Cardiac septum (tissue), 1 donor: ENCODE measurements around the gene DNAJB2. TPM values are rescaled to one million over a fixed set of nuclear protein-coding genes. Genes with fewer than 3 reads are reported as not detected.
"Not testable (repeated sequence)": the region's sequence is repeated elsewhere in the genome, so short reads cannot be mapped to it uniquely, and the experiment has no call there.

Experiments
- DNase-seq: peaks from one replicate; pipeline ENCODE4 v3.0.0-alpha.2; 2020; ENCODE audit warnings: low spot score
- intact Hi-C: fragments of 100-400 bp; cut with DNase I; formaldehyde crosslinking; loops from one replicate; pipeline ENCODE4 v1.14.0; 2022
- total RNA-seq: library from RNA; stranded (reverse); fragmentation: NEBNext Ultra II Directional; extraction: Animal tissue kit (Norgen Biotek cat#: 25700); gene quantifications from one replicate; pipeline ENCODE4 v1.2.1, GENCODE V29; 2021
- donor health status: DM: no; HTN: no; CAD: no.

The DNAJB2 gene
- total RNA-seq, 1 donor from 2014 or later = 78.0 TPM

DNA sequence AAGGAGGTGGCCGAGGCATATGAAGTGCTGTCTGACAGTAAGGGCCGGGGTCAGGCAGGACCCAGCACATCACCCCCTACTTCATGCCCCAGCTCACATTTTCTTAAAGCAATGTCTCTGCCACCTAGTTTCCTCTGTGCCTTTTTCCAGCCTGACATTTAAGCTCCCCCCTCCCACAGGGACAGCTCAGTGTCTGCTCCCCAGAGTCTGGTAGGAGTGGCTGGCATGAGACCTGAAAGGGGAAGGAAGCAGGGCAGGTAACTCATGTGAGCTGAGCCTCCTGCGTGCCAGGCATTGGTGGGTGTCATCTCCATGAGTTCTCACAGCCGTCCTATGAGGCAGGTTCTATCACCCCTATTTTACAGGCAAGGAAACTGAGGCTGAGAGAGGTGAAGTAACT is 1.5 kb downstream of the DNAJB2 start:
- intact Hi-C loops = loop anchor here (5.0 kb wide), 1 partner anchor 107 kb away; the partner anchor contains the start of gene DNPEP
- no peak for DNase-seq

DNA sequence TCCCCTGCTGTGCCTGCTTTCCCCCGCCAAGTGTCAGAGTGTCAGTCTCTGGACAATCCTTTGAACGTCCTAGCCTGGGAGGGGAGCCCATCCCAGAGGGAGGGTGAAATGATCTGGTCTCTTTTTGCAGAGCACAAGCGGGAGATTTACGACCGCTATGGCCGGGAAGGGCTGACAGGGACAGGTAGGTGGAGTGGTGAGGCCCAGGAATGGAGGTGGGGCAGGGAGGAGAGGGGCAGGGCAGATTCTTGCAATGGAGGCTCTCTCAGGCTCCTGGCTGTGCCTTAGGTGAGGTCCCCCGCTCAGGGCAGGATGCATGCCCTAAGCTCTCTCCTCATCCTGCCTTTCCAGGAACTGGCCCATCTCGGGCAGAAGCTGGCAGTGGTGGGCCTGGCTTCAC is 2.4 kb downstream of the DNAJB2 start:
- DNase-seq = no peak
- intact Hi-C loops = loop anchor here (5.0 kb wide), 1 partner anchor 106 kb away; the partner anchor contains the start of gene DNPEP

DNA sequence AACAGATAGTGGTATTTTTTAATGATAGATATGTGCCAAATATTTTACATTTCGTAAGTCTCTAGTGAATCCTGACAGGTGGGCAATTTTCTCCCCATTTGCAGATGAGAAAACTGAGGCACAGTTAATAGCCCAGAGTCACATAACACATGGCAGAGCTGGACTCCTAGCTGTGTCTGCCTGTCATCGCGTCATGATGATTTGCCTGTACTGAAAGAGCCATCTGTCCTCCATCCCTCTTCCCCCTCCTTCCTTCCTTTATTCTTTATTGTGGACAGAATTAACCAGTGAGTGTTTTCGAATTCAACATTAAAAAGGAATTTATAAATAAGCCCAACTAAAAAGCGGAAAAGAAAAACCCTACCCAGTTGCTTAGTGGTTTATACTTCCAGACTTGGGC is 3.2 kb downstream of the DNAJB2 start:
- intact Hi-C loops = loop anchor here (5.0 kb wide), 1 partner anchor 105 kb away; the partner anchor contains the start of gene DNPEP
- DNase-seq = peak; percentile 17

DNA sequence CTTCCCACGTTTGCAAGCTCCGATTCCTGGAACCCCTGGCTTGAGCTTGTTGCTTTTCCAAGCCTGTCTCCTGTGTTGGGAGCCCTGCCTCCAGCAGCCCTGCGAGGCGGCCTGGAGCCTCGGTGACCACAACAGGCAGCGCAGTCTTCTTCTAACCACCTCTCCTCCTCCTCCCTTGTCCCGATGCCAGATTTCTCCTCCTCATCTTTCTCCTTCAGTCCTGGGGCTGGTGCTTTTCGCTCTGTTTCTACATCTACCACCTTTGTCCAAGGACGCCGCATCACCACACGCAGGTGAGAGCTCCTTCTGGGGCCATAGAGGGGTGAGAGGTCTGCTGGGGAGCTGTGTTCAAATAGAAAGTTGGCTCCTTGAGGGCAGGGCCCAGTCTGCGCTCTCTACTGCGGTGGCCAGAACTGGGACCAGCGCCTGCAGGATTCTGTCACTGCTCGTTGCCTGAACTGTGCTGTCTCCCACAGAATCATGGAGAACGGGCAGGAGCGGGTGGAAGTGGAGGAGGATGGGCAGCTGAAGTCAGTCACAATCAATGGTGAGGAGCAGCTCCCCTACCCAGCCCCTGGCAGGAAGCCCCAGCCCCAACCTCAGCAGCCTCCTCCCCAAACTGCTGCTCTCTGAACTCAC is 3.9 kb downstream of the DNAJB2 start:
- intact Hi-C loops = loop anchor here (5.0 kb wide), 1 partner anchor 104 kb away; the partner anchor contains the start of gene DNPEP
- peak; percentile 68 for DNase-seq

DNA sequence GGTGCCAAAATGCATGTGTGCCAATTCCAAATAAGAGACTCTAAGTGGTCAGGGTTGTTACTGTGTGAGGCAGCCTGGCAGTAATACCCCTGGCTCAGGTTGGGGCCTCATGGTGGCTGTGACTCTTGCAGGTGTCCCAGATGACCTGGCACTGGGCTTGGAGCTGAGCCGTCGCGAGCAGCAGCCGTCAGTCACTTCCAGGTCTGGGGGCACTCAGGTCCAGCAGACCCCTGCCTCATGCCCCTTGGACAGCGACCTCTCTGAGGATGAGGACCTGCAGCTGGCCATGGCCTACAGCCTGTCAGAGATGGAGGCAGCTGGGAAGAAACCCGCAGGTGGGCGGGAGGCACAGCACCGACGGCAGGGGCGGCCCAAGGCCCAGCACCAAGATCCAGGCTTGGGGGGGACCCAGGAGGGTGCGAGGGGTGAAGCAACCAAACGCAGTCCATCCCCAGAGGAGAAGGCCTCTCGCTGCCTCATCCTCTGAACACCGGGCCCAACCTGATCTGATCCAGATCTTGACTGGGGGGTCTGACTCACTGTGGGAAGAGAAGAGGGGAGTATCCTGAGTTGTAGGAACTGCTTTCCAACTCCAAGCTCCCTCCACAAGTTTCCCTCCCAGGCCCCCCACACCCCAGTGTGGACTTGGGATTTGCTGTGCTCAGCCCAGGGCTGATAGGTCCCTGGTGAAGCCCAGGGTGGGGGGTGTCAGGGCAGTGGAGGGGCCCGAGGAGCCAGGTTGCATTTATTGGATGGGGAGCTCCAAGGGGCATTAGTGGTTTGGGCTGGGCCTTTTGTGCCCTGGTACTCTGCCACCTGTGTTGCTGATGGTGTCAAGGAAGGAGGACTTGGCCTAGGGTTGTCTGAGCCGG is 5.6 kb downstream of the DNAJB2 start:
- DNase-seq = no peak
- intact Hi-C loops = loop anchor here (5.0 kb wide), 1 partner anchor 103 kb away; the partner anchor contains the start of gene DNPEP

DNA sequence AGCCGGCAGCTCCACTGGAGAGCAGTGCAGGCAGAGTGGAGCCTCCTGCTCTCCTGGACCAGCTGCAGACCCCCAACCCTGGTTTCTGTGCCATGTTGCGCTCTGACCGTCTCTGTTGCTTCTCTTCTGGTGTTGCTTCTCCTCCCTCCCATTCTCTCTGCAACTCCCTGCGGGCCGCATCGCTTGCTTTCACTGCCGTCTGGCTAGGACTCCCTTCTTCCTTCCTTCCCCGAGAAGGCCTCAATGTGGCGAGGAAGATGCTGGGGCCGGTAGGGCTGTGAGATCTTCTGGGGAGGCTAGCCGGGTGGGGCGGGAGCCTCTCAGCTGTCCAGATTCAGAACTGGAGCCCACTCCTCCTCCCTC is 6.2 kb downstream of the DNAJB2 start:
- DNase-seq = no peak
- intact Hi-C loops = no loop called here

DNA sequence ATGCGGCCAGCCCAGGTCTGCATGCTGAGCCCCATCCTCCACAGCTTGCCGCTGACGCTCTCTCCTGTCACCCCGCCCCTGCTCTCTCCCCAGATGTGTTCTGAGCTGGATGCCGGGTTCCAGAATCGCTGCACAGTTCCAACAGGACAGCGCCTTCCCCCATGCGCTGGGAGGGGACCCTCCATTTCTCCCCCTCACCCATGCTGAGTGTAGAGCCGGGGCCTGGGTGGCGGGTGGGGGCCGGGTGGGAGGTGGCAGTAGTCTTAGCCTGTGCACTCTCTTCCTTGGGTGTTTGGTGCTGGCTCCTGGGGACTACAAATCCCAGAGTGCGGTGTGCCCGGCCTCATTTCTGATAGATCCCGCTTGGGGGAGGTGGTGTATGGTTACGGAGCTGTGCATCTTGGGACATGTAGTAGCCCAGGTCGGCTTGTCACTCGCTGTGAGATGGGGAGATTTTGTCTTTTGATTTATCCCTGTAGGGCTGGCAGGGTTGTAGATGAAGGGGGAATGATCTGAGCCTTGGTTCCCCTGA is 6.8 kb downstream of the DNAJB2 start:
- peak; percentile 69 for DNase-seq
- intact Hi-C loops = no loop called here

DNA sequence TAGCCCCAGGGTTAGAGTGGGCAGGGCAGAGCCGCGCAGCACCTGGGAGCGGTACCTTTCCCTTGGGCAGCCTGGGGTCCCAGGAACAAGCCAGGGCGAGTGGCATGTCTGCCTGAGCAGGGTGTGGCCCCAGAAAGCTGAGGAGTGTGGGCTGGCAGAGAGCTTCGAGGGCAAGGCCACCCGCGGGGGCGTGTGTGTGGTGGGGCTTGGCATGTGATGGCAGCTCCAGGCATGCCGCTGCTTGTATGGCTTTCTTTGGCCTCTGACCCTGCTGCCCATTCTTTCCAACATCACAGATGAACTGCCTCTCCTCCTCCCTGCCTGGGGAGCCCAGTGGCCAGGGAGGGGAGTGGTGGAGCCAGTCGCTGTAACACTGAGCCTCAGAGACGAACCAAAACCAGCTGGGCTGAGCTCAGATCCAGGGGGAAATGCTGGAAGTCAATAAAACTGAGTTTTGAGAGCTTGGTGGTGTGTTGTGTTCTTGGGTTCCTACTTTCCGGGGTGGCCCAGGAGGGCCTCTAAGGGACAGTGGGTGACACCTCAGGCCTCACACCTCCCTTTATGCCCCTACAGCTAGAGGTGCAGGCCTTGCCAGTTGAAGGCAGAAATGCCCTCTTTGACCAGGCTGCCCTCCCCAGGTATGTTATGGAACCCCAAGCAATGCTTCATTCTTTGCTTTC is 7.4 kb downstream of the DNAJB2 start:
- intact Hi-C loops = no loop called here
- peak; percentile 74 for DNase-seq

DNA sequence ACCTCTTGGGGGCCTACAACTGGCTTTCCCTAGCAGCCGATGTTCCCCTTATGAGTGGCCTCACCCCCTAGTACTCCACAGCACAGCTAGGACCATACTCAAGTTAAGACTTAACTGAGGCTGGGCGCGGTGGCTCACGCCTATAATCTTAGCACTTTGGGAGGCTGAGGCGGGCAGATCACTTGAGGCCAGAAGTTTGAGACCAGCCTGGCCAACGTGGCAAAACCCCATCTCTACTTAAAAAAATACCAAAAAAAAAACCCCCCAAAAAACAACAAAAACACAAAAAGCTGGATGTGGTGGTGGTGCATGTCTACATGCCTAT is 7.9 kb downstream of the DNAJB2 start:
- intact Hi-C loops, DNase-seq: not testable (repeated sequence)

DNA sequence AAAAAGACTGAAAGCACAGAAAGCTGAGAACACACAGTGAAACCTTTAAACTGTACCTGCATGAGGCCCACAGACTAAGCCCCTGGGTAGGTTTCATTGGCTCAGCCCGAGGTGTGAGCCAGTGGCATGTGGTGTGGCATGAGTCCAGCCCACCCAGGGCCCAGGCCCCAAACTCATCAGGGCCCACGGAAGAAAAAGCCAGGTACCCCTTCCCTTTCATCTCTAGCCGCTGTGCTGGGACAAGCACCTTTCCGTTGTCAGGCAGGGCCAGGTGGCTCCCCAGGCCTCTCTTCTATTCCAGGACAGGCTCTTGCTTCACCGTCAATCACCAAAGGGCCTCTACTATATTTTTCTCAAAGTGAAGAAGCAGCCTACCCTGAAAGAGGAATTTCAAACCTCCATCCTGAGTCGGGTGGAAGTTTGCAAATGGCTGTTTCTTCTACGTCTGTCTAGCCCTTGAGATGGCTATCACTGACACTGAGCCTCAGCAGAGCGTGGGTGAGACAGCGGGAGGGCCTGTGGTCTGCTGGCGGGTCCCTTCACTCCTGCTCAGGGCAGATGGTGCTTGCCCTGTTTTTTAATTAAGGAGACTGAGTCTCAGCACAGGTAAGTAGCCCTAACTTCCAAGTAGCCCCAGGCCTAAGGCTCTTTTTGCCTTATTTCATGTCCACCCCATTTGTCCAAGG is 8.6 kb downstream of the DNAJB2 start:
- intact Hi-C loops = no loop called here
- peak; percentile 55 for DNase-seq

DNA sequence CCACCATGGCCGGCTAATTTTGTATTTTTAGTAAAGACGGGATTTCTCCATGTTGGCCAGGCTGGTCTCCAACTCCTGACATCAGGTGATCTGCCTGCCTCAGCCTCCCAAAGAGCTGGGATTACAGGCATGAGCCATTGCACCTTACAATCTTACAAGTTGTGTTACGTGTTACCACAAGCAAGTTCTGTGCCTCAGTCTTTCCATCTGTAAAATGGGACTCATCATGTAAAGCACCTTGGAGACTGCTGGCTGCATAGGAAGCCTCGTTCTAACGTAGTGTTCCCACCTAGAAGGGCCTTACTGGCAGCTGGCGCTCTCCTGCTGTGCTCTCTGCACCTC is 10.0 kb downstream of the DNAJB2 start:
- DNase-seq = peak; percentile 29
- intact Hi-C loops = no loop called here

DNA sequence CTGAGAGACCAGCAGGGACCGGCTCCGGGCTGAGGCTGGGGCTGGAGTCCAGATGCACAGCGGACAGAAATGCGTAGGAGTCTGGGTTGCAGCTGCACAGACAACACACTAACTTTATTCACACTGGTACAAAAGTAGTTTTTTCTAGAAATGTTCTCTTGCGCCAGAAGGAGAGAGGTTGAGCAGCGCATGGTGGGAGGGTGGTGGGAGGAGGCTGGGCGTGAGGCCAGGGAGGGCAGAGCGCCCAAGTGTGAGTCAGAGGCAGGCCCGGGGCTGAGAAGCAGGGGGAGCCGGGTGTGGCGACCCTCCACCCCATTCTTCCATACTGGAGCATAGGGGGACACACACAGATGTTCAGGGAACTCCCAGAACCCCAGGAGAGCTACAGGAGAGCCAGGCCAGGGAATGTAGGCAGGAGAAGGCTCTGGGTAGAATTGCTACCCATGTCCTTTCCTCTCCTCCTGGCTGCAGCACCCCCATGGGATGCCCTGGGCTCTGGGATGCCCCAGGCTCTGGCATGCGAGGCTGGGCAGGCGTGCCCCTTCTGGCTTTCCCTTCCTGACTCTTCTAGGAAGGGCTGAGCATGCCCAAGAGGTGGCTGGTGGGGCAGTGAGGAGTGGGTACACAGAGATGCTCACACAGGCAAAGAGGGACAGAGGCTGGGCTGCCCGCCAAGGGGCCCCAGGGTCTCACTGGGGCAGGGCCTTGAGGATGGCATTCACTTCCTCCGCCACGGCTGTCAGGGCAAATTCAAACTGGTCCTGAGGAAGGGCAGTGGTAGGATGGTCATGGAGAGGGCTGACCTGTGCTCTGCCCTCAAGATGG is 10.6 kb downstream of the DNAJB2 start:
- intact Hi-C loops = loop anchor here (5.0 kb wide), 1 partner anchor 42 kb away; the partner anchor contains the start of genes GLB1L and STK16
- peak; percentile 79 for DNase-seq

DNA sequence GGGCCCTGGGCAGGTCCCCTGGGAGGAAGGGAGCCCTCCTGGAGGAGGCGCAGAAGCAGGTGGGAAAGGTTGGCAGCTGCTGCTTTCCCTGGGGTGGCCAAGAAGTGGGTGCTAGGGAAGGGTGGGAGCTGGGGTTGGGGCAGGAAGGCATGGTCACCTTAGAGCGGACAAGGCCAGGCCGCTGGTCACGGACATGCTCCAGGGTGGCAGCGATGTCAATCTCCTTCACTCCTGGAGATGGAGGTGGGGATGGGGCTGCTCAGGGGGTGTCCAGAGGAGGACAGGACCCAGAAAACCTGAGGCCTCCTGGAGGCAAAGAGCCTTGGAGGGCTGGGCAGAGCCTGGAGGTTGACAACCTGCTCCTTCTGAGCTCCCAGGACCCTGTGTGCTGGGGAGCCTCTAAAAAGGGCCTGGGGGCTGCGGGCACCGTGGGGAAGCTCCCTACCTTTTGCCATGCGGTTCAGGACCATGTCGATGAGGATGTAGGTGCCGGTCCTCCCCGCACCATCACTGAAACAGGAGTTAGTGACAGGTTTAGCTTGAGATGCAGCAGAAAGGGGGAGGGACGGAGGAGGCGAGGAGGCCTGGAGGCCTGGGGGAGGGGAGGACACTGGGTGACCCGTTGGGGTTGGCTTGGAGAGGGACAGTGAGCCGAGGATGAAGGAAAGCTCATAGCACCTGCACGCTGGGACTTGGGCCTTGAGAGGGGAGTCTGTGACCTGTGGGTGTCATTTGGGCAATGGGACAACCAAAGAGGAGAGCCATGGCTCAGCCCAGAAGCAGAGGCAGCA is 11.4 kb downstream of the DNAJB2 start:
- intact Hi-C loops = loop anchor here (5.0 kb wide), 1 partner anchor 43 kb away; the partner anchor contains the start of genes GLB1L and STK16
- peak; percentile 66 for DNase-seq

DNA sequence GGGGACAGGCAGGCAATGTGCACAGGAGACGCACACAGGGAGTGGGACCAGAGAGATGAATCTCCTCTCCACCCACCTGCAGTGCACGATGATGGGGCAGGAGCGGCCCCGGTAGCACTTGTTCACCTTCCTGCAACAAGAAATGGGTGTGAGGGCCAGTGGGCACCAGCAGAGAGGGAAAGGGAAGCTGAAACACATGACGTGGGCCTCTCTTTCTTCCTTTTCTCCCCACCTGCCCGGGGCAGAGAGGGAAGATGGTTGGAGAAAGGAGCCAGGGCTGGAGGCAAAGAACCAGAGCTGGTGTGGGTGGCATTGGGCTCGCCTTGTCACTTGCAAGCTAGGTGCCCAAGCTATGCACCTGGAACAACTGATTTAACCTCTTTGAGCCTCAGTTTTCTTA is 12.2 kb downstream of the DNAJB2 start:
- intact Hi-C loops = loop anchor here (5.0 kb wide), 1 partner anchor 44 kb away; the partner anchor contains the start of genes GLB1L and STK16
- DNase-seq = no peak

DNA sequence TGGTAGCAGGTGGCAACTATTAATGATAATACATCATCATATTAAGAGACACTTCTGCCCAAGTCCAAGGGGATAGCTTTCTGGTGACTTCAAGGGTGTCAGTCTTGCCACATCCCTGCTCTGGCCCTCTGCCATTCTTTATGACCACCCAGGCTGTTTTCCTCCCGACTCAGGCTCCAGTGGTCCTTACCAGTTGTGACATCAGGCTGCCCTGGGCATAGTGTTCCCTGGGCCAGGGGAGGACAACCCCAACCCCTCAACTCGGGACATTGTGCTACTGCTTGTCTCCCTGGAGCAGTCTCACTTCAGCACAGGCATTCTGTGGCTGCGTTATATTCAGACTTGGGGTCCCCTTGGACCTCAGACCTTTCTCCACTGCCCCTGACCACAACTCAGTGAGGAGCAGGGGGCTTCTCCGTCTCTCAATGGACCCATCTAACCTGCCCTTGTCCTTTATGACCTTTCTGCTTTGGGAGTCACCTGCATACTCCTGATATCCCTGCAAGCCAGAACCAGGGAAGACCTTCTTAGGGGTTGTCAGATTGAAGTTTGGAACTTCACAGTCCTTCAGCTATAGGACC is 12.8 kb downstream of the DNAJB2 start:
- DNase-seq = no peak
- intact Hi-C loops = loop anchor here (5.0 kb wide), 1 partner anchor 45 kb away; the partner anchor contains the start of genes GLB1L and STK16

DNA sequence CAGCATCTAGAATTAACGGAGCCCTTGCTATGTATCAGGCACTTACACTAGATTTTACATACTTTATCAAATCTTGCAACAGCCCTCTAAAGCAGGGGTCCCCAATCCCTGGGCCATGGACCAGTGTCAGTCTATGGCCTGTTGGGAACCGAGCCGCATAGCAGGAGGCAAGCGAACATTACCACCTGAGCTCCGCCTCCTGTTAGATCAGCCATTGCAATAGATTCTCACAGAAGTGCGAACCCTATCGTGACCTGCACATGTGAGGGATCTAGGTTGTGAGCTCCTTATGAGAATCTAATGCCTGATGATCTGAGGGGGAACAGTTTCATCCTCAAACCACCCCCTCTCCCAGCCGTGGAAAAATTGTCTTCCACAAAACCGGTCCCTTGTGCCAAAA is 13.4 kb downstream of the DNAJB2 start:
- no peak for DNase-seq
- intact Hi-C loops = loop anchor here (5.0 kb wide), 1 partner anchor 45 kb away; the partner anchor contains the start of genes GLB1L and STK16

DNA sequence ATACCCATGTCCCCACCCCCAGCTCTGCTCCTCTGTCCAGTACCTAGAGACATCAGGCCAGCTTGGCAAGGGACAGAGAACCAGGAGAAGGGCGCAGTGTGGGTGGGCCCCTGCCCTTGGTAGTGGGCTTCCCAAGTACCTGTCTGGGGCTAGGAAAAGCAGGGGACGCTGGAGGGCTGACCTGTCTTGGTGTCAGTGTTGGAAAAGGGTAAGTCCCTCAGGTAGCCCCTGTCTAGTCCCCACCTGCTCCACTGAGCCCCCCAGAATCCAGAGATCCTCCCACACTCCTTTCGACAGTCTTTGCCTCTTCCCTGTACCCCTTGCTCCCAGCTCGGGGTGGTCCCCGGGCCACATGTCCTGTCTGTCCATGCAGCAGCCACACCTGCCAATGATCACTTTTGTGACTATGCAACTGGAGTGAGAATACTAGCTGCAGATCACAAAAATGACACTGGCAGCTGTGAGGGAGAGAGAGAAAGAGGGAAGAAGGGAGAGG is 14.6 kb downstream of the DNAJB2 start:
- DNase-seq = peak; percentile 17

More for the DNA sequence above, 14.6 kb downstream of the DNAJB2 start:
- intact Hi-C loops = loop anchor here (1.0 to 5.0 kb wide), 3 partner anchors 16 to 117 kb away; partner anchors contain the start of genes CNPPD1, GLB1L and STK16
